ENCODE data around the gene C11orf91. TPM values are rescaled to one million over a fixed set of nuclear protein-coding genes. Genes with fewer than 3 reads are reported as not detected.

Gene C11orf91
- not detected in 2 replicates for total RNA-seq

GRCh38 chr11:33700502-33701271, at the start of gene C11orf91:
C11orf91 (minus strand) TSS chr11:33700826; CDS start chr11:33700740, 86 bp downstream.

GRCh38 chr11:33736148-33736812, 35.7 kb upstream of the C11orf91 start, which contains the start of gene CD59:
CD59 (minus strand) TSS chr11:33736423; CDS start chr11:33722445, 13,978 bp downstream.

Other genes with a start within 250 kb of the C11orf91 start
- gene CD59, start 35.6 kb upstream of the C11orf91 start, total RNA-seq = 189 and 397 TPM in 2 replicates
- gene FBXO3, start 73.7 kb upstream of the C11orf91 start, total RNA-seq = 15.3 and 18.4 TPM in 2 replicates
- 0.51 and 2.6 TPM in 2 replicates for gene LMO2, start 191.2 kb upstream of the C11orf91 start, total RNA-seq